HG02588 (cell line): ENCODE measurements around the gene ZNF791.
"Not testable (repeated sequence)": the region's sequence is repeated elsewhere in the genome, so short reads cannot be mapped to it uniquely, and the experiment has no call there.

ENCODE experiments used
- ATAC-seq: cut with Tn5 transposase; IDR thresholded peaks from one replicate; pipeline ENCODE4 v1.9.1; 2021; ENCODE audit warnings: mild to moderate bottlenecking, moderate library complexity; ENCODE audit not compliant: unreplicated experiment

ZNF791 gene

GRCh38 chr19:12628040-12629022 lies 17.6 kb downstream of the ZNF791 start:
- no peak for ATAC-seq

- ATAC-seq, result no peak
Observed at GRCh38 chr19:12629215-12629614, 18.5 kb downstream of the ZNF791 start.

GRCh38 chr19:12636631-12637030 lies 25.9 kb downstream of the ZNF791 start:
- ATAC-seq, result no peak

- no peak for ATAC-seq
Observed at GRCh38 chr19:12638611-12639182, 28.0 kb downstream of the ZNF791 start.

- ATAC-seq, result no peak
Observed at GRCh38 chr19:12639901-12640613, 29.3 kb downstream of the ZNF791 start.

GRCh38 chr19:12641456-12641855 lies 30.7 kb downstream of the ZNF791 start:
- no peak for ATAC-seq

- ATAC-seq, result no peak
Observed at GRCh38 chr19:12642506-12642905, 31.8 kb downstream of the ZNF791 start.

GRCh38 chr19:12643716-12644115 lies 33.0 kb downstream of the ZNF791 start:
- ATAC-seq, result not testable (repeated sequence)

GRCh38 chr19:12646551-12646950 lies 35.8 kb downstream of the ZNF791 start:
- no peak for ATAC-seq

GRCh38 chr19:12647047-12647446 lies 36.3 kb downstream of the ZNF791 start:
- no peak for ATAC-seq

GRCh38 chr19:12647490-12648071 lies 36.9 kb downstream of the ZNF791 start:
- ATAC-seq, result no peak

GRCh38 chr19:12648088-12648487 lies 37.4 kb downstream of the ZNF791 start:
- no peak for ATAC-seq

- ATAC-seq, result no peak
Observed at GRCh38 chr19:12649941-12650340, 39.2 kb downstream of the ZNF791 start.

- ATAC-seq, result no peak
Observed at GRCh38 chr19:12652219-12652618, 41.5 kb downstream of the ZNF791 start.

- no peak for ATAC-seq
Observed at GRCh38 chr19:12655546-12655945, 44.8 kb downstream of the ZNF791 start.

GRCh38 chr19:12656899-12657571 lies 46.3 kb downstream of the ZNF791 start:
- no peak for ATAC-seq

- no peak for ATAC-seq
Observed at GRCh38 chr19:12657966-12658365, 47.2 kb downstream of the ZNF791 start.

- ATAC-seq, result no peak
Observed at GRCh38 chr19:12660980-12661379, 50.3 kb downstream of the ZNF791 start.

GRCh38 chr19:12664406-12665280 lies 53.9 kb downstream of the ZNF791 start:
- no peak for ATAC-seq

GRCh38 chr19:12665281-12665573 lies 54.5 kb downstream of the ZNF791 start:
- ATAC-seq, result no peak
